Right atrium auricular region (tissue), 2 donors: ENCODE data around the gene CCDC30. TPM values are rescaled to one million over a fixed set of nuclear protein-coding genes. Genes with fewer than 3 reads are reported as not detected.

Source experiments
- DNase-seq: peaks from one replicate; pipeline ENCODE4 v3.0.0-alpha.2; 2019; ENCODE audit warnings: low spot score
- H3K27ac ChIP-seq, 2 donors: fragments of 200-600 bp; sonication (generic); 1 replicate in 1 of 2; 2 replicates in 1 of 2; pipeline ENCODE4 v1.5.1; 2016 to 2019
- H3K27me3 ChIP-seq, 2 donors: fragments of 200-600 bp; sonication (generic); one replicate each; pipeline versions ENCODE4 v1.5.1 to v1.6.0; 2017 to 2019
- H3K36me3 ChIP-seq: fragments of 200-600 bp; sonication (generic); one replicate; pipeline ENCODE4 v1.5.1; 2016
- H3K4me1 ChIP-seq, 2 donors: fragments of 200-600 bp; sonication (generic); one replicate each; pipeline versions ENCODE4 v1.5.1 to v1.6.0; 2017 to 2019
- H3K4me3 ChIP-seq, 2 donors: fragments of 200-600 bp; sonication (generic); 1 replicate in 1 of 2; 2 replicates in 1 of 2; pipeline ENCODE4 v1.5.1; 2017 to 2019; ENCODE audit warnings: mild to moderate bottlenecking in 1 of 2, moderate library complexity in 1 of 2
- H3K9me3 ChIP-seq, 2 donors: fragments of 200-600 bp; sonication (generic); one replicate each; pipeline ENCODE4 v1.5.1; 2019
- CTCF ChIP-seq, 2 donors: fragments of 200-600 bp; sonication (generic); IDR thresholded peaks; one replicate each; pipeline ENCODE4 v1.5.1; 2019; ENCODE audit warnings: antibody characterized with exemption in 2 of 2
- total RNA-seq, 2 donors: library from RNA; depleted of rRNA; stranded (reverse); fragments of >200 nt; gene quantifications; one replicate each; pipeline ENCODE4 v1.1.0, GENCODE V29; 2016

Gene CCDC30
- total RNA-seq, 2 donors from 2014 or later, result 0.47 to 0.63 TPM

GRCh38 chr1:42703888-42704464 is 240.9 kb downstream of the CCDC30 start:
- no peak overlapping the region for H3K27ac ChIP-seq
- H3K36me3 ChIP-seq, result peaks cover 68% of the 10 kb centered on the region
- H3K27me3 ChIP-seq, result no peaks in the 10 kb centered on the region
- H3K9me3 ChIP-seq, result peaks cover 0 to 6% of the 10 kb centered on the region in 2 donors
- no peak overlapping the region for H3K4me3 ChIP-seq
- no peak for DNase-seq
- TF ChIP-seq CTCF (IDR thresholded peaks at IDR 0.05), result no peak
- no peaks in the 10 kb centered on the region for H3K4me1 ChIP-seq

Other genes with a start within 250 kb of the CCDC30 start
- 10 to 100 TPM; 36.7 to 38.6 TPM for gene FOXJ3, start 128.1 kb upstream of the CCDC30 start, total RNA-seq
- 1 to 10 TPM; 3.8 to 4.7 TPM for gene RIMKLA, start 82.5 kb upstream of the CCDC30 start, total RNA-seq
- gene ZMYND12, start 7.3 kb upstream of the CCDC30 start, total RNA-seq, result 1 to 10 TPM in 1 of 2 donors, under 1 TPM in 1; 0.26 to 3.4 TPM
- gene PPCS, start 6.7 kb upstream of the CCDC30 start, total RNA-seq, result 10 to 100 TPM; 36.8 to 42.6 TPM
- 10 to 100 TPM; 18.2 to 24.9 TPM for gene PPIH, start 195.1 kb downstream of the CCDC30 start, total RNA-seq
- 100 to 1,000 TPM; 801 to 826 TPM for gene YBX1, start 219.1 kb downstream of the CCDC30 start, total RNA-seq